Measurements from ENCODE around the gene MAPKAPK2. TPM values are rescaled to one million over a fixed set of nuclear protein-coding genes. Genes with fewer than 3 reads are reported as not detected.

The MAPKAPK2 gene
- total RNA-seq, 1 experiment from 2014 or later: 96.8 TPM

- intact Hi-C loops (cut with micrococcal nuclease; ENCODE audit: unreplicated experiment): no loop called here
- DNase-seq: no peak
- no peaks in the 10 kb centered on the region for H3K9me3 ChIP-seq
- BruUV-seq (replicated peaks): no TSS peak
- no peaks in the 10 kb centered on the region for H3K27me3 Mint-ChIP-seq (ENCODE audit: insufficient read depth, unreplicated experiment)
- no peak for TF ChIP-seq CTCF (IDR thresholded peaks at IDR 0.05; ENCODE audit: insufficient read depth in 1 of 2, low read depth in 1 of 2, low read length in 1 of 2, severe bottlenecking in 1 of 2, unreplicated experiment in 1 of 2)
- H3K36me3 Mint-ChIP-seq (ENCODE audit: insufficient read depth, unreplicated experiment): peaks cover 22% of the 10 kb centered on the region
- H3K36me3 ChIP-seq (ENCODE audit: control insufficient read depth, insufficient read depth, low read length): peaks cover 2% of the 10 kb centered on the region
- peaks cover 26% of the 10 kb centered on the region for H3K4me1 ChIP-seq
- no peak overlapping the region for H3K4me3 ChIP-seq (ENCODE audit: low read depth, low read length)
- H3K9me3 Mint-ChIP-seq (ENCODE audit: unreplicated experiment): no peaks in the 10 kb centered on the region
- CTCF ChIA-PET: no interaction called here
- no peaks in the 10 kb centered on the region for H3K27me3 ChIP-seq (replicated peaks; ENCODE audit: control insufficient read depth, insufficient read depth, low read length)
- no peak overlapping the region for H3K27ac Mint-ChIP-seq (ENCODE audit: unreplicated experiment)
- POLR2A ChIA-PET: no interaction called here
- peaks cover 29% of the 10 kb centered on the region for H3K4me1 Mint-ChIP-seq (ENCODE audit: low read depth, unreplicated experiment)
- H3K4me3 Mint-ChIP-seq (ENCODE audit: unreplicated experiment): no peak overlapping the region
These were observed 21.6 kb downstream of the MAPKAPK2 start for GRCh38 chr1:206706298-206706791.

- no peak for TF ChIP-seq CTCF (IDR thresholded peaks at IDR 0.05; ENCODE audit: insufficient read depth in 1 of 2, low read depth in 1 of 2, low read length in 1 of 2, severe bottlenecking in 1 of 2, unreplicated experiment in 1 of 2)
- Mint-ChIP-seq H3K4me3 (ENCODE audit: unreplicated experiment) (no peak overlapping the region), H3K9me3 (ENCODE audit: unreplicated experiment) (no peaks in the 10 kb centered on the region), H3K36me3 (ENCODE audit: insufficient read depth, unreplicated experiment) (peaks cover 22% of the 10 kb centered on the region), H3K4me1 (ENCODE audit: low read depth, unreplicated experiment) (peaks cover 30% of the 10 kb centered on the region), H3K27me3 (ENCODE audit: insufficient read depth, unreplicated experiment) (no peaks in the 10 kb centered on the region), H3K27ac (ENCODE audit: unreplicated experiment) (no peak overlapping the region)
- Histone ChIP-seq H3K36me3 (ENCODE audit: control insufficient read depth, insufficient read depth, low read length) (peaks cover 2% of the 10 kb centered on the region), H3K9me3 (no peaks in the 10 kb centered on the region), H3K4me1 (peaks cover 26% of the 10 kb centered on the region), H3K27me3 (replicated peaks; ENCODE audit: control insufficient read depth, insufficient read depth, low read length) (no peaks in the 10 kb centered on the region), H3K4me3 (ENCODE audit: low read depth, low read length) (no peak overlapping the region)
- ChIA-PET CTCF (no interaction called here), POLR2A (no interaction called here)
- DNase-seq: no peak
- no TSS peak for BruUV-seq (replicated peaks)
- intact Hi-C loops (cut with micrococcal nuclease; ENCODE audit: unreplicated experiment): no loop called here
These were observed 22.2 kb downstream of the MAPKAPK2 start for GRCh38 chr1:206706806-206707366.

GRCh38 chr1:206708058-206708457 lies 23.4 kb downstream of the MAPKAPK2 start:
- Mint-ChIP-seq H3K4me1 (ENCODE audit: low read depth, unreplicated experiment) (peaks cover 36% of the 10 kb centered on the region), H3K27me3 (ENCODE audit: insufficient read depth, unreplicated experiment) (no peaks in the 10 kb centered on the region), H3K27ac (ENCODE audit: unreplicated experiment) (no peak overlapping the region), H3K36me3 (ENCODE audit: insufficient read depth, unreplicated experiment) (peaks cover 22% of the 10 kb centered on the region), H3K9me3 (ENCODE audit: unreplicated experiment) (no peaks in the 10 kb centered on the region), H3K4me3 (ENCODE audit: unreplicated experiment) (no peak overlapping the region)
- peaks cover 2% of the 10 kb centered on the region for H3K36me3 ChIP-seq (ENCODE audit: control insufficient read depth, insufficient read depth, low read length)
- H3K9me3 ChIP-seq: no peaks in the 10 kb centered on the region
- CTCF ChIA-PET: interaction anchor here (0.7 to 0.8 kb wide), 2 partner anchors 14 to 45 kb away, joined by 4 read pairs; no protein-coding TSS in a partner anchor
- peak in 1 of 2 experiments; percentile 49 for DNase-seq
- TF ChIP-seq CTCF (IDR thresholded peaks at IDR 0.05; ENCODE audit: insufficient read depth in 1 of 2, low read depth in 1 of 2, low read length in 1 of 2, severe bottlenecking in 1 of 2, unreplicated experiment in 1 of 2): peak in 1 of 2 experiments; percentile 13
- POLR2A ChIA-PET: no interaction called here
- H3K4me1 ChIP-seq: peaks cover 26% of the 10 kb centered on the region
- no peaks in the 10 kb centered on the region for H3K27me3 ChIP-seq (replicated peaks; ENCODE audit: control insufficient read depth, insufficient read depth, low read length)
- no TSS peak for BruUV-seq (replicated peaks)
- no peak overlapping the region for H3K4me3 ChIP-seq (ENCODE audit: low read depth, low read length)
- intact Hi-C loops (cut with micrococcal nuclease; ENCODE audit: unreplicated experiment): loop anchor here (2.0 kb wide), 1 partner anchor 73 kb away; the partner anchor contains the start of gene DYRK3
